K562 (cell line): Measurements from ENCODE around the gene MRPS6. TPM values are rescaled to one million over a fixed set of nuclear protein-coding genes. Genes with fewer than 3 reads are reported as not detected.

ENCODE experiments used
- ATAC-seq: fragments of 200-7000 bp; cut with Tn5 transposase; 3 replicates; pipeline ENCODE4 v1.9.1; 2020; ENCODE audit warnings: moderate library complexity
- BruUV-seq: library from RNA; stranded (reverse); fragments of 400-500 nt; replicated peaks from 2 replicates; lab custom pipeline; 2021; lab: Mats Ljungman, UMichigan
- CTCF ChIA-PET: fragments of 300-600 bp; formaldehyde crosslinking; extraction: SDS; loops from one replicate; lab custom pipeline; 2021; ENCODE audit warnings: low intra/inter-chr PET ratio; lab: Yijun Ruan, JAX
- POLR2A ChIA-PET: fragments of 300-600, 350-650 bp; sonication (Branson Sonifier 250); formaldehyde crosslinking; extraction: SDS; loops from one replicate; lab custom pipeline; 2021; ENCODE audit warnings: antibody characterized with exemption, inconsistent platforms; lab: Yijun Ruan, JAX
- DNase-seq, 4 experiments: peaks; one replicate each; pipeline versions ENCODE4 v3.0.0 to v3.0.0-alpha.2; 2011 to 2018; ENCODE audit warnings: low spot score in 3 of 4, mixed read lengths in 3 of 4; ENCODE audit errors: extremely low read depth in 1 of 4
- FAIRE-seq: peaks from 2 replicates; lab custom pipeline; 2011; peaks lifted over from hg19 to GRCh38; lab: Jason Lieb, UNC
- H2AFZ ChIP-seq: 2 replicates; pipeline ENCODE4 v1.6.0; 2011; ENCODE audit warnings: low read depth, low read length, control low read depth, inconsistent platforms
- H3K27ac ChIP-seq: fragments of 200-600 bp; 3 replicates; pipeline ENCODE4 v1.8.0; 2011; ENCODE audit warnings: low read depth, mild to moderate bottlenecking, control low read depth, inconsistent platforms, low read length, moderate library complexity, mixed read lengths; ENCODE audit errors: extremely low read depth
- H3K27me3 ChIP-seq, 2 experiments: fragments of 300-600 bp in 1 of 2; 2 replicates in 1 of 2; 3 replicates in 1 of 2; pipeline versions ENCODE4 v1.6.0 to v1.8.0; 2011; ENCODE audit warnings: inconsistent platforms in 2 of 2, low read length in 2 of 2, mild to moderate bottlenecking in 1 of 2, mixed read lengths in 1 of 2, moderate library complexity in 1 of 2; ENCODE audit not compliant: control insufficient read depth in 2 of 2, insufficient read depth in 2 of 2
- H3K36me3 ChIP-seq: fragments of 300-600 bp; 3 replicates; pipeline ENCODE4 v1.8.0; 2011; ENCODE audit warnings: mild to moderate bottlenecking, low read length, inconsistent platforms; ENCODE audit not compliant: control insufficient read depth, insufficient read depth
- H3K4me1 ChIP-seq, 2 experiments: fragments of 200-600 bp in 1 of 2; replicated peaks in 1 of 2; 2 replicates in 1 of 2; 3 replicates in 1 of 2; pipeline versions ENCODE4 v1.5.1 to v1.8.0; 2011; ENCODE audit warnings: inconsistent platforms in 2 of 2, low read length in 2 of 2, mild to moderate bottlenecking in 1 of 2, mixed read lengths in 1 of 2, moderate library complexity in 1 of 2; ENCODE audit not compliant: control insufficient read depth in 2 of 2, insufficient read depth in 2 of 2
- H3K4me2 ChIP-seq: 2 replicates; pipeline ENCODE4 v1.6.1; 2011; ENCODE audit warnings: low read length, control low read depth, inconsistent platforms, mixed read lengths; ENCODE audit not compliant: insufficient read depth
- H3K4me3 ChIP-seq: fragments of 200-600 bp; sonication (generic), shearing (Covaris generic); 2 replicates; pipeline ENCODE4 v1.5.1; 2016; ENCODE audit warnings: control low read depth, inconsistent platforms
- H3K79me2 ChIP-seq: fragments of 200-600 bp; 3 replicates; pipeline ENCODE4 v1.8.0; 2011; ENCODE audit warnings: low read length, inconsistent platforms; ENCODE audit not compliant: control insufficient read depth, insufficient read depth
- H3K9ac ChIP-seq, 2 experiments: 2 replicates each; pipeline versions ENCODE4 v1.6.0 to v1.6.1; 2011; ENCODE audit warnings: low read depth in 2 of 2, low read length in 2 of 2, control low read depth in 1 of 2, inconsistent platforms in 1 of 2, mild to moderate bottlenecking in 1 of 2, mixed read lengths in 1 of 2; ENCODE audit not compliant: insufficient read depth in 1 of 2
- H3K9me1 ChIP-seq: one replicate; pipeline ENCODE4 v1.6.0; 2011; ENCODE audit warnings: inconsistent platforms, mild to moderate bottlenecking, low read length, moderate library complexity; ENCODE audit not compliant: control insufficient read depth, insufficient read depth
- H3K9me3 ChIP-seq: replicated peaks from 2 replicates; pipeline ENCODE4 v1.5.1; 2011; ENCODE audit warnings: low read depth, low read length, inconsistent platforms; ENCODE audit not compliant: control insufficient read depth, insufficient read depth
- H4K20me1 ChIP-seq: replicated peaks from 2 replicates; pipeline ENCODE4 v1.6.1; 2011; ENCODE audit warnings: low read length, inconsistent platforms, mixed read lengths; ENCODE audit not compliant: control insufficient read depth, insufficient read depth
- ARID3A ChIP-seq: IDR thresholded peaks from 2 replicates; pipeline ENCODE4 v1.6.1; 2012; ENCODE audit warnings: low read depth, low read length, improper control_type of control experiment, borderline replicate concordance
- BCL6 ChIP-seq: fragments of 250-450 bp; sonication (Bioruptor Pico); IDR thresholded peaks from 2 replicates; pipeline ENCODE4 v1.4.0; 2020
- CBX1 ChIP-seq: sonication (generic); IDR thresholded peaks from 2 replicates; pipeline ENCODE4 v1.6.1; 2016; ENCODE audit warnings: antibody characterized with exemption, low read depth, mild to moderate bottlenecking
- DPF2 ChIP-seq: fragments of 450-650 bp; IDR thresholded peaks from 2 replicates; pipeline ENCODE4 v1.6.1; 2016
- GABPB1 ChIP-seq: sonication (generic); formaldehyde crosslinking; IDR thresholded peaks from 2 replicates; pipeline ENCODE4 v1.8.0; 2022; ENCODE audit warnings: mild to moderate bottlenecking, missing genetic modification reagents
- HDAC3 ChIP-seq: fragments of 450-650 bp; IDR thresholded peaks from 2 replicates; pipeline ENCODE4 v1.6.1; 2018; ENCODE audit warnings: borderline replicate concordance, mild to moderate bottlenecking, moderate library complexity; ENCODE audit not compliant: partially characterized antibody
- HDGF ChIP-seq: fragments of 450-650 bp; IDR thresholded peaks from 2 replicates; pipeline ENCODE4 v1.6.1; 2016
- HNRNPH1 ChIP-seq: fragments of 200-400 bp; formaldehyde crosslinking; optimal IDR thresholded peaks from 2 replicates; pipeline ENCODE3; 2017; ENCODE audit warnings: low read depth, mild to moderate bottlenecking, low read length, moderate library complexity
- MTF1 ChIP-seq: fragments of 250-450 bp; sonication (Bioruptor Pico); IDR thresholded peaks from 2 replicates; pipeline ENCODE4 v1.9.0; 2021; ENCODE audit warnings: moderate library complexity, mild to moderate bottlenecking, inconsistent platforms, borderline replicate concordance
- NR4A1 ChIP-seq, 2 experiments: fragments of 250-450 bp in 1 of 2; fragments of 450-650 bp in 1 of 2; sonication (Bioruptor Pico) in 1 of 2; IDR thresholded peaks; 2 replicates each; pipeline versions ENCODE4 v1.4.0 to v1.6.1; 2016 to 2020; ENCODE audit warnings: mild to moderate bottlenecking in 2 of 2, missing compliant biosample characterization in 1 of 2, missing genetic modification characterization in 1 of 2, moderate library complexity in 1 of 2
- PHB2 ChIP-seq: fragments of 450-650 bp; IDR thresholded peaks from 2 replicates; pipeline ENCODE4 v1.6.1; 2017; ENCODE audit warnings: low read depth
- POU5F1 ChIP-seq: fragments of 150-350 bp; IDR thresholded peaks from 2 replicates; pipeline ENCODE4 v1.6.1; 2014; ENCODE audit warnings: borderline replicate concordance, low read length, low read depth, mild to moderate bottlenecking; ENCODE audit not compliant: partially characterized antibody
- RAD51 ChIP-seq: fragments of 450-650 bp; IDR thresholded peaks from 2 replicates; pipeline ENCODE4 v1.7.1; 2016; ENCODE audit warnings: low read depth, mild to moderate bottlenecking, borderline replicate concordance
- TCF15 ChIP-seq: fragments of 250-450 bp; sonication (Bioruptor Pico); IDR thresholded peaks from 2 replicates; pipeline ENCODE4 v1.8.0; 2022; ENCODE audit warnings: moderate library complexity, mild to moderate bottlenecking, inconsistent platforms
- THAP7 ChIP-seq: fragments of 250-450 bp; sonication (Bioruptor Pico); IDR thresholded peaks from 2 replicates; pipeline ENCODE4 v1.5.0; 2021
- THRB ChIP-seq: fragments of 450-650 bp; formaldehyde crosslinking; conservative IDR thresholded peaks from 2 replicates; pipeline ENCODE4 v1.4.0; 2022; ENCODE audit warnings: mild to moderate bottlenecking, missing genetic modification characterization
- ZBTB1 ChIP-seq: sonication (generic); formaldehyde crosslinking; IDR thresholded peaks from 2 replicates; pipeline ENCODE4 v1.8.1; 2023; ENCODE audit warnings: missing genetic modification reagents, low read depth, mild to moderate bottlenecking, borderline replicate concordance
- ZNF217 ChIP-seq: sonication (generic); formaldehyde crosslinking; IDR thresholded peaks from 2 replicates; pipeline ENCODE4 v1.8.0; 2022; ENCODE audit warnings: mild to moderate bottlenecking, missing genetic modification reagents
- WGBS: fragments of 100-300 bp; shearing (Covaris generic); methylation state at CpG from one replicate; pipeline ENCODE4 v1.1.6; 2016; ENCODE audit warnings: low coverage, mixed read lengths; ENCODE audit not compliant: insufficient coverage; ENCODE audit errors: missing lambda C conversion rate; 5-methylcytosine and 5-hydroxymethylcytosine counted together
- in situ Hi-C: fragments of 300-500 bp; cut with MboI; formaldehyde crosslinking; loops from 4 replicates; pipeline ENCODE4 v1.15.0; 2018; ENCODE audit warnings: inconsistent platforms, mixed read lengths
- intact Hi-C: fragments of 100-400 bp; cut with micrococcal nuclease; formaldehyde crosslinking; loops from 2 replicates; pipeline ENCODE4 v1.14.2; 2022
- polyA plus RNA-seq, 8 experiments: library from polyadenylated mRNA; depleted of rRNA in 4 of 8; stranded (reverse) in 5 of 8; unstranded in 3 of 8; fragments of >200 nt; fragmentation: Nextera tagmentation in 2 of 8; fragmentation: Illumina TruSeq in 1 of 8; extraction: Ambion mirVana in 2 of 8; extraction: Trizol in 1 of 8; gene quantifications; 2 replicates each; pipeline versions ENCODE4 v1.2.1 to v1.2.3, GENCODE V29; 2011 to 2014; ENCODE audit warnings: inconsistent platforms in 1 of 8, missing spikeins in 1 of 8
- total RNA-seq, 7 experiments: library from RNA; depleted of rRNA in 6 of 7; stranded (reverse); fragments of >200 nt in 6 of 7; fragmentation: Illumina TruSeq in 2 of 7; extraction: Trizol in 2 of 7; gene quantifications; 2 replicates each; pipeline versions ENCODE4 v1.2.1 to v1.2.3, GENCODE V29; 2011 to 2021; ENCODE audit warnings: low replicate concordance in 1 of 7

MRPS6 gene
- total and polyA plus RNA-seq, 9 of the 15 experiments (the other 6 are each of a cell fraction or from before 2014, with no cell fraction given) = 26.1 to 72.0 (median 39.3) TPM

GRCh38 chr21:34190576-34191321 is 117.4 kb downstream of the MRPS6 start:
- intact Hi-C loops (no loop called here), in situ Hi-C loops (no loop called here)
- no peaks in the 10 kb centered on the region for H3K79me2 ChIP-seq
- WGBS = under 1% methylated on average over 7 of the region's 7 CpGs
- ATAC-seq (peak; percentile 89), DNase-seq (peak; percentile 54 to 85 (median 70)), FAIRE-seq (peak; percentile 84)
- no TSS peak for BruUV-seq
- H3K4me3 ChIP-seq = no peak overlapping the region
- H3K4me1 ChIP-seq = peaks cover 7 to 31% of the 10 kb centered on the region in 2 experiments; a peak in 4 of 5 replicates
- peak overlapping the region; percentile 18; the same call in 1 of the 3 replicates for H3K27ac ChIP-seq
- no peak overlapping the region for H3K9ac ChIP-seq
- no peaks in the 10 kb centered on the region for H3K9me1 ChIP-seq
- POLR2A ChIA-PET = interaction anchor here (0.5 to 1.3 kb wide), 6 partner anchors 8 to 1008 kb away, joined by 3 to 5 read pairs (median 3); no protein-coding TSS in a partner anchor
- H3K27me3 ChIP-seq = no peaks in the 10 kb centered on the region
- no peaks in the 10 kb centered on the region for H3K36me3 ChIP-seq
- no peak overlapping the region for H2AFZ ChIP-seq
- no peaks in the 10 kb centered on the region for H4K20me1 ChIP-seq
- H3K4me2 ChIP-seq = peak overlapping the region; percentile 15; the same call in 1 of the 2 replicates
- no peaks in the 10 kb centered on the region; the same call in 1 of the 2 replicates for H3K9me3 ChIP-seq
- CTCF ChIA-PET = interaction anchor here (0.5 kb wide), 1 partner anchor 424 kb away, joined by 5 read pairs; the partner anchor contains the start of gene RCAN1
- TF ChIP-seq HDAC3 = peak; percentile 91
- peak; percentile 47; the same call in 1 of the 2 replicates for TF ChIP-seq CBX1
- peak; percentile 50; the same call in 1 of the 2 replicates for TF ChIP-seq PHB2
- no peak for TF ChIP-seq POU5F1
- TF ChIP-seq GABPB1 (CRISPR knock-in tag) = no peak
- no peak for TF ChIP-seq THAP7 (CRISPR knock-in tag)
- no peak for TF ChIP-seq BCL6 (CRISPR knock-in tag)
- peak; percentile 95 for TF ChIP-seq DPF2
- no peak for TF ChIP-seq TCF15 (CRISPR knock-in tag)
- TF ChIP-seq ZNF217 (CRISPR knock-in tag) = no peak
- peak; percentile 69; the same call in 1 of the 2 replicates for TF ChIP-seq ARID3A
- TF ChIP-seq MTF1 (CRISPR knock-in tag) = no peak
- TF ChIP-seq THRB (CRISPR knock-in tag) = no peak
- no peak for TF ChIP-seq HNRNPH1
- TF ChIP-seq HDGF = no peak
- TF ChIP-seq RAD51 = no peak
- no peak for TF ChIP-seq NR4A1 (CRISPR knock-in tag; IDR thresholded peaks at IDR 0.05)
- TF ChIP-seq NR4A1 (tag; IDR thresholded peaks at IDR 0.05) = 0 out of 2 replicates have a peak, but pooled peaks have one; percentile 23
- TF ChIP-seq ZBTB1 (CRISPR knock-in tag) = no peak
